Testis (tissue), 3 donors: ENCODE results near the gene MYORG. TPM values are rescaled to one million over a fixed set of nuclear protein-coding genes. Genes with fewer than 3 reads are reported as not detected.

Experiments used
- DNase-seq: peaks from one replicate; pipeline ENCODE4 v3.0.0-alpha.2; 2019
- H3K27ac ChIP-seq, 2 donors: fragments of 200-600 bp; sonication (generic); one replicate each; pipeline ENCODE4 v1.5.1; 2019
- H3K27me3 ChIP-seq: fragments of 200-600 bp; sonication (generic); one replicate; pipeline ENCODE4 v1.5.1; 2019
- H3K36me3 ChIP-seq: fragments of 200-600 bp; sonication (generic); one replicate; pipeline ENCODE4 v1.5.1; 2017; ENCODE audit warnings: low read depth; ENCODE audit errors: missing control alignments
- H3K4me1 ChIP-seq: fragments of 200-600 bp; sonication (generic); one replicate; pipeline ENCODE4 v1.5.1; 2019
- H3K4me3 ChIP-seq, 2 donors: fragments of 200-600 bp; sonication (generic); one replicate each; pipeline ENCODE4 v1.5.1; 2017 to 2019
- H3K9me3 ChIP-seq: fragments of 200-600 bp; sonication (generic); one replicate; pipeline ENCODE4 v1.5.1; 2017
- CTCF ChIP-seq, 3 experiments: fragments of 450-650 bp in 2 of 3; fragments of 200-600 bp in 1 of 3; sonication (generic) in 1 of 3; IDR thresholded peaks; one replicate each; pipeline ENCODE4 v1.5.1; 2016 to 2019; ENCODE audit warnings: antibody characterized with exemption in 3 of 3, mild to moderate bottlenecking in 2 of 3, moderate library complexity in 1 of 3
- POLR2A ChIP-seq: fragments of 450-650 bp; IDR thresholded peaks from one replicate; pipeline ENCODE4 v1.6.1; 2017; ENCODE audit warnings: antibody characterized with exemption, mild to moderate bottlenecking, moderate library complexity
- WGBS, 2 donors: methylation state at CpG; one replicate each; pipeline ENCODE4 v1.1.5; 2018; 5-methylcytosine and 5-hydroxymethylcytosine counted together
- intact Hi-C: fragments of 100-400 bp; cut with DNase I; formaldehyde crosslinking; loops from one replicate; pipeline ENCODE4 v1.15.1; 2023; ENCODE audit warnings: low total_unique reads
- polyA plus RNA-seq: library from polyadenylated mRNA; stranded (reverse); fragments of 350-450 nt; fragmentation: Illumina TruSeq; extraction: RNeasy Lipid Tissue Mini Kit (QIAGEN cat#74804); gene quantifications from one replicate; pipeline ENCODE4 v1.2.3, GENCODE V29; 2014; ENCODE audit warnings: low read depth, low replicate concordance; ENCODE audit not compliant: insufficient read depth
- total RNA-seq, 2 donors: library from RNA; depleted of rRNA; stranded (reverse); fragments of >200 nt; gene quantifications; one replicate each; pipeline ENCODE4 v1.2.3, GENCODE V29; 2016

MYORG gene
- total and polyA plus RNA-seq, 3 donors from 2014 or later, result 2.8 to 4.6 (median 2.8) TPM

GRCh38 chr9:34386656-34387055, 10.0 kb upstream of the MYORG start:
- DNase-seq, result no peak
- WGBS, 2 donors, result 92% methylated on average over 3 of the region's 3 CpGs
- Histone ChIP-seq H3K4me3 (no peak overlapping the region), H3K27ac (no peak overlapping the region), H3K4me1 (no peaks in the 10 kb centered on the region), H3K27me3 (no peaks in the 10 kb centered on the region), H3K36me3 (no peaks in the 10 kb centered on the region), H3K9me3 (no peaks in the 10 kb centered on the region)
- intact Hi-C loops, result no loop called here
- TF ChIP-seq CTCF (IDR thresholded peaks at IDR 0.05) (no peak), POLR2A (no peak)

DNA sequence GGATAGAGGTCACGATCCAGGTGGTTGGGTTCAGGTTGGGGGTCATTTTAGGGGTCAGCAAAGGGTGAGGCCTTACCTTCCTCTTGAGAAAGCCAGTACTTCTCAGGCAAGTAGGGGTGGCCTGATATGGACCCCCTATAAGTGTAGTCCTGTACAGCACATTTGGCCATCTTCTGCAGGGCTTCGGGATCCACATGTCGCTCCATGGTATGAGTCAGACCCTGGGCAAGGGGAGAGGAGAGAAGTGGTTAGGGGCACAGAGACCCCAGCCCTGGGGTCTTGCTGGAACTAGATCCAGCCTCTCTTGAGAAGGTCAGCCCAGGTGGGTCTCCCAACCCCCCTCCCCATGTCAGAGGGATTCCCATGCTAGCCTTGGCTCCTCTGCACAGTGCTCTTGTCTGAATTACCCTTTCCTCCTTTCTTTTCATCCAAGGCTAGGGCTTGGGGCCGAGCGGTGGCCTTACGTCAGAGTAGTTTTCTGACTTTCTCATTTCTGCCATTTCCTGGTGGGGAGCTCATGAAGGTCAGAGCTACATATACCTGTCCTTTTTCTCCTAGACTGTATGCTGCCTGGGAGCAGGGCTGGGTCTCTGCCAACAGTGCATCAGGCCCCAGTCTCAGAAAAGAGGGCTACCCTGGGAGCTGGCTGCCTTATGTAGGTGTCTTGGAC, 9.0 kb upstream of the MYORG start:
- H3K9me3 ChIP-seq, result no peaks in the 10 kb centered on the region
- intact Hi-C loops, result no loop called here
- whole genome bisulfite sequencing, 2 donors, result 95 to 99% methylated on average over 6 of the region's 6 CpGs

DNA sequence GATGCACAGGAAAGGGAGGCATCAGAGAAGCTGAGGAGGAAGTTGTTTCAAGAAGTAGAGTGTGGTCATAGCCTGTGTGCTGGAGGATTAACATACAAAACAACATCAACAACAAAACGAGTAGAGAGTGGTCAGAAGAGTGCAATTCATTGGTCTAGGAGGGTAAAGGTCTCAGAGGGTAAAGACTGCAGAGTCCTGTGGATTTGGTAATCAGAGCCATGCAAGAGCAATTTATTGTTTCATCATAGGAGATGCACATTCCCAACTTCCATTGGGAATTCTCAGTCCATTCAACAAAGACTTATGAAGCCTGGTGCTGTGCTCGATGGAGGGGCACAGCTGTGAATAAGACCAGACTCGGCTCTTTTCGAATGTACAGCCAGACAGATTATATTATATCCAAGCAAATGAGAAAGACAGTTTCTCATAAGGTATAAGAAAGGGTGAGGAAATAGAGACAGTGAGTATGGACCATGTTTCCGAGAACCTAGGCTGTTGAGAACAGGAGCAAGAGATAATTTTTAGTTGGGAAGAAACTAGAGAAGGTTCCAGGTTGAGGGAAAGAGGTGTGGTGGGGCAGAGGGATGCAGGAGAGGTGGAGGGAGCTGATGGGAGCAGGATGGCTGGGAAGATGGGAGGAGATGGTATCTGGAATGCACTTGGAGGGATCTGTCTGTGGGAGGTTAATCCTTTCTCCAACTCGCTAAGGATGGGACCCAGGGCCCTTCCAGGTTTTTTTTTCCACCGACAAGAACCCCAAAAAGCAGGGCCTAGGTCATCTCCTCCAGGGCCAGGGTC, 7.9 kb upstream of the MYORG start:
- DNase-seq, result no peak
- Histone ChIP-seq H3K27ac (no peak overlapping the region), H3K27me3 (no peaks in the 10 kb centered on the region), H3K4me1 (peaks cover 5% of the 10 kb centered on the region), H3K9me3 (no peaks in the 10 kb centered on the region), H3K4me3 (no peak overlapping the region), H3K36me3 (no peaks in the 10 kb centered on the region)
- no peak for TF ChIP-seq POLR2A
- TF ChIP-seq CTCF (IDR thresholded peaks at IDR 0.05), result no peak
- 81 to 84% methylated on average over 7 of the region's 7 CpGs for WGBS, 2 donors
- intact Hi-C loops, result no loop called here

More for the DNA sequence above, 9.0 kb upstream of the MYORG start:
- H3K27ac ChIP-seq, result no peak overlapping the region
- no peak for DNase-seq
- H3K27me3 ChIP-seq, result no peaks in the 10 kb centered on the region
- no peaks in the 10 kb centered on the region for H3K36me3 ChIP-seq
- H3K4me3 ChIP-seq, result no peak overlapping the region
- TF ChIP-seq CTCF (IDR thresholded peaks at IDR 0.05) (no peak), POLR2A (no peak)
- no peaks in the 10 kb centered on the region for H3K4me1 ChIP-seq

DNA sequence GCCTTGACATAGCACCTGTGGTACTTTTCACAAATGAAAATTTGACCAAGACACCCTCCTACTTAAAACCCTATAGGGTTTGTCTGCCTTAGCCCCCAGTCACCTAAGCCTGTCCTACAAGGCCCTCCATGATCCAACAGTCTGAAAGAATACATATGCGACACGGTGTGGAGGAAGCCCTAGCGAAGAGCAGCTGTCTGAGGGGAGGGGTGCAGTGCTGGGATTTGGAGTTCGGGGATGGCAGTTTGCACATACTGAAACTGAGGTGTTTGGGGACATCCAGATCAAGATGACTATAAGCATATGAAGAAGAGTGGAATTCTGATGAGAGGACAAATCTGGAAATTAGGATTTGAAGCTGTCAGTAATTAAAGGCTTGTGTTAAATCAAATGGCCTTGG, 7.2 kb upstream of the MYORG start:
- no peak for TF ChIP-seq POLR2A
- TF ChIP-seq CTCF (IDR thresholded peaks at IDR 0.05), result no peak
- 86 to 96% methylated on average over 4 of the region's 4 CpGs for WGBS, 2 donors

More for the DNA sequence above, 7.2 kb upstream of the MYORG start:
- intact Hi-C loops, result no loop called here
- Histone ChIP-seq H3K9me3 (no peaks in the 10 kb centered on the region), H3K36me3 (no peaks in the 10 kb centered on the region), H3K27me3 (no peaks in the 10 kb centered on the region), H3K4me3 (no peak overlapping the region), H3K27ac (no peak overlapping the region), H3K4me1 (peaks cover 8% of the 10 kb centered on the region)
- no peak for DNase-seq
